ENCODE results near the gene DESI2. TPM values are rescaled to one million over a fixed set of nuclear protein-coding genes. Genes with fewer than 3 reads are reported as not detected.

Gene DESI2
- total RNA-seq, 4 donors from 2014 or later = 22.8 to 33.0 (median 25.3) TPM

DNA sequence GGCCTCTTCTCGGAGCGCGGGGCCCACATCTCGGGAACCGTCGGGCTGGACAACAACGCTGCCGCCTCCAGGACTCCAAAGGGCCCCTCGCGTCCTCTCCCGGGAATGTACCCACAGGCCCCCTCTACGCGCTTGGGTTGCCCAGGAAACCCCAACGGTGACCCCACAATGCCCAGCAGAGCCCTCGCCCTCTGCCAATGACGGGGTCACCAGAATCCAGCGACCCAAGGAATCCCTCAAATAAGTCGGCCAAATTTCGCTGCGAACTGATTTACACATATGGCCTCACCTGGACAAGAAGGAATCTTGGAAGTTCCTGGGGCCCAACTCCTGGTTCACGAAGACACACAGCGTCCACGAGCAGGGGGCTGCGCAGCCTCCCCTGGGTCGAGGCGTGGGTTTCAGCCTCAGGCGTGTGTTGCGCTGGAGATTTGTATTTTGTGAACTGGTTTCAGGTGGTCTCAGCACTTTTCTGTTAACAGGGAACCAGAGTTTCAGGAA is 78.1 kb downstream of the DESI2 start:
- H3K27ac ChIP-seq = no peak overlapping the region
- ATAC-seq (no peak), DNase-seq (no peak)
- H3K9me3 ChIP-seq = no peaks in the 10 kb centered on the region
- peaks cover 0 to 5% of the 10 kb centered on the region in 2 donors for H3K4me1 ChIP-seq
- intact Hi-C loops (cut with DNase I; ENCODE audit: low total_unique reads) = no loop called here
- H3K36me3 ChIP-seq = no peaks in the 10 kb centered on the region
- peak overlapping the region; percentile 58 to 69 (median 60) for H3K4me3 ChIP-seq
- H3K27me3 ChIP-seq = no peaks in the 10 kb centered on the region
- TF ChIP-seq CTCF (IDR thresholded peaks at IDR 0.05 in 4 of 5, conservative IDR thresholded peaks at IDR 0.05 in 1 of 5) = no peak
- no peak for TF ChIP-seq POLR2A (IDR thresholded peaks at IDR 0.05)
- in situ Hi-C loops (cut with MboI; ENCODE audit: low sequenced_read_pairs in 4 of 4) = no loop called here

- H3K4me3 ChIP-seq = no peak overlapping the region
- H3K36me3 ChIP-seq = no peaks in the 10 kb centered on the region
- H3K27me3 ChIP-seq = no peaks in the 10 kb centered on the region
- H3K9me3 ChIP-seq = no peaks in the 10 kb centered on the region
- DNase-seq = no peak
- intact Hi-C loops (cut with DNase I; ENCODE audit: low total_unique reads) = no loop called here
- TF ChIP-seq CTCF (IDR thresholded peaks at IDR 0.05 in 4 of 5, conservative IDR thresholded peaks at IDR 0.05 in 1 of 5) (no peak), POLR2A (IDR thresholded peaks at IDR 0.05) (no peak)
- ATAC-seq = no peak
- in situ Hi-C loops (cut with MboI; ENCODE audit: low sequenced_read_pairs in 4 of 4) = no loop called here
- H3K27ac ChIP-seq = no peak overlapping the region
- H3K4me1 ChIP-seq = peaks cover 0 to 5% of the 10 kb centered on the region in 2 donors
These were observed 78.7 kb downstream of the DESI2 start for GRCh38 chr1:244731651-244732050.

- no peaks in the 10 kb centered on the region for H3K27me3 ChIP-seq
- TF ChIP-seq CTCF (IDR thresholded peaks at IDR 0.05 in 4 of 5, conservative IDR thresholded peaks at IDR 0.05 in 1 of 5) (no peak), POLR2A (IDR thresholded peaks at IDR 0.05) (no peak)
- no peaks in the 10 kb centered on the region for H3K9me3 ChIP-seq
- DNase-seq (no peak), ATAC-seq (no peak)
- no peaks in the 10 kb centered on the region for H3K36me3 ChIP-seq
- intact Hi-C loops (cut with DNase I; ENCODE audit: low total_unique reads) = no loop called here
- peaks cover 0 to 5% of the 10 kb centered on the region in 2 donors for H3K4me1 ChIP-seq
- no peak overlapping the region for H3K4me3 ChIP-seq
- in situ Hi-C loops (cut with MboI; ENCODE audit: low sequenced_read_pairs in 4 of 4) = no loop called here
- H3K27ac ChIP-seq = no peak overlapping the region
These were observed 80.0 kb downstream of the DESI2 start for GRCh38 chr1:244732851-244733450.

- intact Hi-C loops (cut with DNase I; ENCODE audit: low total_unique reads) = no loop called here
These were observed 82.5 kb downstream of the DESI2 start for GRCh38 chr1:244735404-244735803.

More at GRCh38 chr1:244735404-244735803, 82.5 kb downstream of the DESI2 start:
- H3K9me3 ChIP-seq = no peaks in the 10 kb centered on the region
- H3K36me3 ChIP-seq = no peaks in the 10 kb centered on the region
- H3K27me3 ChIP-seq = no peaks in the 10 kb centered on the region
- DNase-seq (no peak), ATAC-seq (no peak)
- H3K4me1 ChIP-seq = no peaks in the 10 kb centered on the region
- H3K4me3 ChIP-seq = no peak overlapping the region
- TF ChIP-seq POLR2A (IDR thresholded peaks at IDR 0.05) (no peak), CTCF (IDR thresholded peaks at IDR 0.05 in 4 of 5, conservative IDR thresholded peaks at IDR 0.05 in 1 of 5) (no peak)
- in situ Hi-C loops (cut with MboI; ENCODE audit: low sequenced_read_pairs in 4 of 4) = no loop called here
- no peak overlapping the region for H3K27ac ChIP-seq
